Right lobe of liver (tissue), 6 donors: Measurements from ENCODE around the gene EDEM2. TPM values are rescaled to one million over a fixed set of nuclear protein-coding genes. Genes with fewer than 3 reads are reported as not detected.
"Not testable (repeated sequence)": the region's sequence is repeated elsewhere in the genome, so short reads cannot be mapped to it uniquely, and the experiment has no call there.

ENCODE experiments used
- ATAC-seq, 4 donors: fragments of 200-7000 bp; cut with Tn5 transposase; one replicate each; pipeline ENCODE4 v1.9.1; 2020; ENCODE audit warnings: mild to moderate bottlenecking in 4 of 4, moderate library complexity in 4 of 4
- DNase-seq, 3 donors: peaks; one replicate each; pipeline ENCODE4 v3.0.0-alpha.2; 2020
- H3K27ac ChIP-seq, 3 donors: fragments of 200-600 bp; one replicate each; pipeline ENCODE4 v1.8.0; 2022
- H3K27me3 ChIP-seq, 2 donors: fragments of 200-600 bp; one replicate each; pipeline ENCODE4 v1.8.0; 2022
- H3K36me3 ChIP-seq, 4 donors: fragments of 200-600 bp; sonication (generic) in 1 of 4; one replicate each; pipeline versions ENCODE4 v1.5.1 to v1.8.0; 2017 to 2022; ENCODE audit warnings: control low read depth in 1 of 4
- H3K4me1 ChIP-seq, 4 donors: fragments of 200-600 bp; sonication (generic) in 1 of 4; one replicate each; pipeline versions ENCODE4 v1.5.1 to v1.8.0; 2017 to 2022; ENCODE audit warnings: control low read depth in 1 of 4
- H3K4me3 ChIP-seq, 3 donors: fragments of 200-600 bp; one replicate each; pipeline ENCODE4 v1.8.0; 2022
- H3K9me3 ChIP-seq, 4 donors: fragments of 200-600 bp; sonication (generic) in 1 of 4; one replicate each; pipeline versions ENCODE4 v1.5.1 to v1.8.0; 2017 to 2022; ENCODE audit warnings: control low read depth in 1 of 4
- CTCF ChIP-seq, 4 donors: fragments of 200-600 bp in 3 of 4; fragments of 450-650 bp in 1 of 4; IDR thresholded peaks; one replicate each; pipeline versions ENCODE4 v1.5.1 to v1.8.0; 2016 to 2022; ENCODE audit warnings: antibody characterized with exemption in 4 of 4, mild to moderate bottlenecking in 2 of 4
- POLR2A ChIP-seq: fragments of 450-650 bp; IDR thresholded peaks from one replicate; pipeline ENCODE4 v1.6.1; 2017; ENCODE audit warnings: antibody characterized with exemption, mild to moderate bottlenecking
- WGBS: methylation state at CpG from one replicate; pipeline ENCODE4 v1.1.6; 2018; ENCODE audit warnings: low coverage, low lambda C conversion rate; ENCODE audit not compliant: insufficient coverage; ENCODE audit errors: missing lambda C conversion rate; 5-methylcytosine and 5-hydroxymethylcytosine counted together
- intact Hi-C, 2 donors: fragments of 100-400 bp; cut with DNase I; formaldehyde crosslinking; loops; one replicate each; pipeline versions ENCODE4 v1.11.2 to v1.14.1; 2022
- total RNA-seq, 6 experiments: library from RNA; depleted of rRNA in 2 of 6; stranded (reverse); fragments of >200 nt in 2 of 6; fragmentation: NEBNext Ultra II Directional in 3 of 6; extraction: Animal tissue kit (Norgen Biotek cat#: 25700) in 3 of 6; gene quantifications; one replicate each; pipeline versions ENCODE4 v1.1.0 to v1.2.4, GENCODE V29; 2016 to 2023
- donor health status: DM: no; HTN: yes; CAD: no.
- donor health status: DM: no; HTN: no; CAD: no.
- donor health status: DM: no; HTN: no; CAD: no.
- donor health status: DM: no; HTN: yes; CAD: no.
- donor health status: DM: no; HTN: yes; CAD: no.

EDEM2 gene
- total RNA-seq, 6 experiments from 2014 or later, result 20.1 to 28.0 (median 23.9) TPM

- DNase-seq, result no peak
- 82% methylated on average over 10 of the region's 11 CpGs for WGBS
- Histone ChIP-seq H3K36me3 (no peaks in the 10 kb centered on the region), H3K4me3 (no peak overlapping the region), H3K27ac (no peak overlapping the region), H3K9me3 (no peaks in the 10 kb centered on the region), H3K27me3 (no peaks in the 10 kb centered on the region), H3K4me1 (peaks cover 0 to 14% (median 5%) of the 10 kb centered on the region in 4 donors)
- no peak for TF ChIP-seq POLR2A
- TF ChIP-seq CTCF (IDR thresholded peaks at IDR 0.05), result no peak
- ATAC-seq, result peak in 1 of 4 donors; percentile 32
- intact Hi-C loops, result no loop called here
Measured at GRCh38 chr20:35085477-35086225, 61.5 kb downstream of the EDEM2 start.

- Histone ChIP-seq H3K27ac (no peak overlapping the region), H3K4me3 (no peak overlapping the region)
Measured at GRCh38 chr20:35084998-35085397, 62.1 kb downstream of the EDEM2 start.

DNA sequence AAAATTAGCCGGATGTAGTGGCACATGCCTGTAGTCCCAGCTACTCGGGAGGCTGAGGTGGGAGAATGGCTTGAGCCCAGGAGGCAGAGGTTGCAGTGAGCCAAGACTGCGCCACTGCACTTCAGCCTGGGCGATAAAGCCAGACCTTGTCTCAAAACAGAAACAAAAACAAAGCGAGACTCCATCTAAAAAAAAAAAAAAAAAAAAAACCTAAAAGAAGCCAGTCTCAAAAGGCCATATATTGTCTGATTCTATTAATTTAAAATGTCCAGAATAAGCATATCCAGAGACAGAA lies 66.8 kb downstream of the EDEM2 start:
- H3K4me1 ChIP-seq, result peaks cover 0 to 22% (median 7%) of the 10 kb centered on the region in 4 donors
- H3K27me3 ChIP-seq, H3K9me3 ChIP-seq, H3K27ac ChIP-seq, DNase-seq, H3K4me3 ChIP-seq, intact Hi-C loops: not testable (repeated sequence)
- peak in 2 of 4 donors; percentile 40 to 60 for ATAC-seq
- peaks cover 0 to 15% (median 10%) of the 10 kb centered on the region in 4 donors for H3K36me3 ChIP-seq
- 51% methylated on average over 5 of the region's 5 CpGs for WGBS

More at GRCh38 chr20:35084998-35085397, 62.1 kb downstream of the EDEM2 start:
- Histone ChIP-seq H3K36me3 (no peaks in the 10 kb centered on the region), H3K4me1 (peaks cover 0 to 14% (median 6%) of the 10 kb centered on the region in 4 donors), H3K9me3 (no peaks in the 10 kb centered on the region), H3K27me3 (no peaks in the 10 kb centered on the region)
- 79% methylated on average over 3 of the region's 3 CpGs for WGBS
- DNase-seq (no peak), ATAC-seq (no peak)
- TF ChIP-seq POLR2A, result no peak
- no peak for TF ChIP-seq CTCF (IDR thresholded peaks at IDR 0.05)
- intact Hi-C loops, result no loop called here

GRCh38 chr20:35079472-35080347 lies 67.4 kb downstream of the EDEM2 start:
- intact Hi-C loops, result no loop called here
- WGBS, result 70% methylated on average over 7 of the region's 8 CpGs

More at GRCh38 chr20:35079472-35080347, 67.4 kb downstream of the EDEM2 start:
- ATAC-seq (peak in 2 of 4 donors; percentile 16 to 21), DNase-seq (no peak)
- H3K4me3 ChIP-seq, result no peak overlapping the region
- peaks cover 0 to 15% (median 10%) of the 10 kb centered on the region in 4 donors for H3K36me3 ChIP-seq
- TF ChIP-seq POLR2A (no peak), CTCF (IDR thresholded peaks at IDR 0.05) (no peak)
- H3K27me3 ChIP-seq, result no peaks in the 10 kb centered on the region
- H3K9me3 ChIP-seq, result no peaks in the 10 kb centered on the region
- H3K27ac ChIP-seq, result no peak overlapping the region
- peaks cover 0 to 16% (median 7%) of the 10 kb centered on the region in 4 donors for H3K4me1 ChIP-seq
